Measurements from ENCODE around the gene KIF26B.

Gene KIF26B

GRCh38 chr1:245431706-245432105 is 276.9 kb downstream of the KIF26B start:
- no peak for DNase-seq (ENCODE audit: low spot score)

DNA sequence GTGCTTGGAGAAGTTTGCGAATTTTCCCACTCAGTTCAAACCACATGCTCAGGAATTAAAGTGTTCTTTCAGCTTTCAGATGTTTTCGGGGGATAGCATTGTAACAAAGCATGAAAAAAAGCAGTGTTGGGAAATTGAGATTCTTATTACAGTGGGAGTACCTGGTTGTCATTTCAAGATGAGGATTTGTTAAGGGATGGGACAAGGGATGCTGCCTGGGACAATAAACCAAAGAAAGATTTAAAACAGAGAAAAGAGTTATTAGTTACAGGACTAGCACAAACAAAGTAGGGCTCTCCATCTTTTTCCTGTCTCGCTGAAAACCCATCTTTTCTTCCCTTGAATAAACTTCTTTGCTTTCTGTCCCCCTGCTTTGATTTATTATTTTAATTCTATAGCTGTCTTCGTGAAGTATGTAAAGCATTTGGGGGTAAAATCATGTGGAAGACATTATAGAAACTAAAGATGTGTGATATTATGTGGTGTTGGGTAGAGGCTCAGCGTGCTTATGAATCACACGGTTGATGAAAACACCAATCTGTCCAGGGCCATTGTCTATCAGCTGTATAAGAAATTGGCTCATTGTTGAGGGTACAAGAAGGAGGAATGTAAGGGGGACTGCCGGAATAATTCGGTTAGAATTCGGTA is 277.6 kb downstream of the KIF26B start:
- DNase-seq (ENCODE audit: low spot score): no peak

GRCh38 chr1:245433561-245433960 is 278.8 kb downstream of the KIF26B start:
- DNase-seq (ENCODE audit: low spot score): no peak

- no peak for DNase-seq (ENCODE audit: low spot score)
These were observed 279.5 kb downstream of the KIF26B start for GRCh38 chr1:245434280-245434679.

GRCh38 chr1:245436407-245436806 is 281.6 kb downstream of the KIF26B start:
- no peak for DNase-seq (ENCODE audit: low spot score)

GRCh38 chr1:245437369-245438062 is 282.7 kb downstream of the KIF26B start:
- no peak for DNase-seq (ENCODE audit: low spot score)

DNA sequence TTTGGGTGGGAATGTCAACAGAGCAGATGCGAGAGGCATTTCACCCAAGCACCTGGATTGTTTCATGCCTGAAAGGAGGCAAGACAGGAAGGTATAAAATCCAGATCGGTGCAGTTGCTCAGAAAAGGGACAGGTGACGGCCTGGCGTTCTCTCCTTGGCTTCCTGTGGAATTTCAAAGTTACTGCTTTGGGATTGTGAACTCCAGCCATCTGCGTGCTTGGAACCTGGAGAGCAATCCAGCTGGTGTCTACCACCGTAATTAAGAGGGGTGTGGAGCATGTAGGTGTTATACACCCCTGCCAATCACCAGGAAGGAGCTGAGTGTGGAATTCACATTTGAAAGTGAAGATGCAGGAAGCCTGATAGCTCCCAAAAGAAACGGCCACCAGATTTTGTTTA is 286.1 kb downstream of the KIF26B start:
- no peak for DNase-seq (ENCODE audit: low spot score)

DNA sequence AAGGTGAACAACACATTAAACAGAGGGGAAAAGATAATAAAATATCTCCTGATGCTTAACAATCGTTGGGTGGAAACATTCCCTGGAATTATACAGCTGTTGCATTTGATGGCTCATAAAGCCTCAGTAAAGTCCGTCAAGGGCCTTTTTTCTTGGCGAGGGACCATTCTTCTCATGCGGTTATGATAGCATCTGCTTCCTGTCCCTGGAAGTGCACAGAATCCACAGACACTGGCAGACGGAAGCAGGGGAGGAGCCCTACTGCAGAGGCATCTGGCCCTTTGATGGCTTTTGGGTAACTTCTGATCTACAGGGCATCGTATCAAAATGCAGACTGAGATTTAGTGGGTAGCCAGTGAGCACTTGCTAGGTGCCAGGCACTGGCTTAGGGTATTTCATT is 286.9 kb downstream of the KIF26B start:
- DNase-seq (ENCODE audit: low spot score): peak; percentile 21

DNA sequence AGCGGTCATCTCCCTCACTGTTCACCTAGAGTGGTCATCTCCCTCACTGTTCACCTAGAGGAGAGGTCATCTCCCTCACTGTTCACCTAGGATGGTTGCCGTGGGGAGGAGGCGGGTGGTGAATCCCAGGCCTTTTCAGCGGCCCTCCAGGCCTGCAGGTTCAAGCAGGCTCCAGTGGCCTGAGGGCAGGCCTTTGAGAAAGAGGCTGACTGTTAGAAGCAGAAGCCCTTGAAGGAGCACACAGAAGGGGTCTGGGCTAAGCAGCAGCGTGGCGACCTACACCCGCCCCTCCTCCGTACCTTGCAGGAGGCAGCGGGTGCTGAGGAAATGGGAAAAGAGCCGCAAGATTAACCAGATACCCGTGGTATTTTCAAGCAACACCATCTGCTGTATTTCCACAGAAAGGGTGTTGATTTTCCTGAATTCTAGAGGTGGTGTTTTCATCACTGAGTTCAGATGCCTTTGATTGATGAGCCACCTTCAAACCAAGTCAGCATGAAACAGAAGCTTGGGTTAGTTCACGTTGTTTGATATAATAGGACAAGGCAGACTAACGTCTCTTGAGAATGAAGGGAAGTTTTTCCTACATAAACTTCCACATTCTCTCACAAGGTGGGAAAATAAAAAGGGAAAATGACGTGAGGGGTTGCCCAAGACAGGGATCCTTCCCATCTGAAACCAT is 289.5 kb downstream of the KIF26B start:
- DNase-seq (ENCODE audit: low spot score): no peak

- DNase-seq (ENCODE audit: low spot score): no peak
These were observed 290.2 kb downstream of the KIF26B start for GRCh38 chr1:245444945-245445344.

DNA sequence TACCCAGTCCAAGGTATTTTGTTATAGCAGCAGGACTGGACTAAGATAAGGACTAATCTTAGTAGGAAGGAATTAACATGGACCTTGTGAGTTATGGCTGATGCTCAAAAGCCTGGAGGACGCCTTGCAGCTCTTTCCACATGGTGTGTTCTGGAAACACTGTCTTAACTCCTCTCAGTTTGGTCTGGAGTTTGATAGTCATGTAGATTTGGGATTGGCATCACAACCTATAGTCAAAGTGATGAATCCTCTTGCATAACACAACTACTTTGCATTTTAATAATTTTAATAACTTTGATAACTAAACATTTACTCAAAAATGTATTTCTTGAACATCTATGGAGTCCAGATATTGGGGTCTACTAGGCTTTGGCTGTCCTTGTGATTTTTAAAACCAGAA is 293.7 kb downstream of the KIF26B start:
- DNase-seq (ENCODE audit: low spot score): no peak

DNA sequence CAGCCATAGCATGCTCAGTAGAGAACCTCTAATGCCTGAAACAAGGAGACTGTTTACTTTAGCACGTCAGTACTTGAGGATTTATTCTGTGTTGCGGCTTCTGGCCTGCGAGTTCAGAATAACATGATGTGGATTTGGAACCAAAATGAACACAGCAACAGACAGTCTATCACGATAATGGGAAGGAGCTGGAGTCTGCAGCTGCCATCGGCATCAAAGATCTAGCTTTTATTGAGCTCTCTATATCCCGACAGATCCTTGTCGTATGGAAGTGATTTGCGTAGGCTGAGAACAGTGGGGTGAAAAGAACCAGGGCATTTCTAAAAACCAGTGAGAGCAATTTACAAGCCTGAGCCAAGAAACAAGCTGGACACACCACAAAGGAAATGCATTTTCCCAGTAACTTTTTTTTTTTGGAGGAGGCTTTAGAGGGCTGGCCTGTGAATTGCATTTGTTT is 294.2 kb downstream of the KIF26B start:
- DNase-seq (ENCODE audit: low spot score): no peak

DNA sequence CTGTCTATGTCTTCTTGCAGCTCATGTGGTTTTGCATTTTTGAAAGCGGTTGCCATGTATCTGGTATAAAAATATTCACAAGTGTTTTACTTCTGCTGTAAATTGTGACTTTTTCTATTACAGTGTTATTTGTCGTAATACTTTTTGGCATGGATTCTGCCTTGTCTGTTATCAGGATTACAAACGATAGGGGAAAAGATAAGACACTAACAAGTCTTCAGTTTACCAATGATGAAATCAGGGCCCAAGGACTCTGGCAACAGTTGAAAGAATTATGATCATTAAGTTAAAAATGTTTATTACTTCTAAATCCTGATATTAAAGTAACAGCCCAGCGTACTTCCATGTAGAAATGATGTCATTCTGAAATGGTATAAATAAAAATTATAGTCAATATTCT is 298.8 kb downstream of the KIF26B start:
- no peak for DNase-seq (ENCODE audit: low spot score)

DNA sequence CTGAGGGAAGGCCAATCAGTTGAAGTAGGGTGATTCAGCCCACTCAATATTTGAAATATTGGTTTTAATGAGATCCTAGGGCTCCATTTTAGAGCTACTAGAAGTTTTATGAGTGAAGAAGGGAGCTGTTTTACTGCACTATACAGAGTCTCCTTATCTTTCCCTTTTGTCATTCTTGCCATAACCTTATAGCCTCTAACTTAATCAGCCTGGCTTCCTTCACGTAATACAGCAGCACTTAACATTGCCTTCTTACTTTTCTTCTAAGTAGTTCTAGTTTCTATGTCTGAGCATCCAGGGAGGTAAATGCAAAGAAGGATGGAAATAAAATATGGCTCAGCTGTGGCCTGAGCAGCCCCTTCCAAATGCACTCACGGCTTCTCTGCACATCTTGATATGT is 299.3 kb downstream of the KIF26B start:
- no peak for DNase-seq (ENCODE audit: low spot score)

DNA sequence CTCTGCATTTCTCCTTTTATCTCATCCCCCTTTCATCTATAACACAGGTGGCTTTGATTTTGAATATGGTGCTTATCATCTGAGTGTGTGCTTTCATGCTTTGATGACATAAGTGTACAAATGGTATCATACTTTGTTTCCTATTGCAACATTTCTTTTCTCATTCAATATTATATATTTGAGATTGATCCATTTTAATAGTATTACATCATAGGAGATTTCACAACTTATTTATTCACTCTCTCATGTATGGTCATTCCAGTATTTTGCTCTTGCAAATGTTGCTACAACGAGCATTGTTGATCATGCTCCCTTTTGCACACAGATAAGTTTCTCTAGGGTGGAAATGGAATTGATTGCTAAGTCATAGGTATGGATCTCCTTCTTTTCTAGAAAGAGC is 302.8 kb downstream of the KIF26B start:
- DNase-seq (ENCODE audit: low spot score): no peak

DNA sequence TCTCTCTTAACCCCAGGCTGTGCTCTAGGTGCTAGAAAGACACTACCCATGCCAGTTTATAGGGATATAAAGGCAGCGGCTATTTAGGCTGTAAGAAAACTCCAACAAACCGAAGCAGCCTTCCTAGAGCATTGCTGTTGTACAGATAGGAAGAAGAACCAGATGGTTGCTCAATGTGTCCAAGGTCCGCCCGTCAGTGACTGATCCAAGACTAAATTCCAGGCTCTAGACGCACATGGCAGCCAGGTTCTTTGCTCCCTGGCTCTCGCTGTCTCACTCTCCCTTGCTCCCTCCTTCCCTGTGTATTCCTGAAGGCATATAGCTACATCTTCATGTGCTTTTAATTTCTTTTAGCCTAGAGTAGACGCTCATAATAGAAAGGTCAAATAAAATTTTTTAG is 303.4 kb downstream of the KIF26B start:
- no peak for DNase-seq (ENCODE audit: low spot score)

DNA sequence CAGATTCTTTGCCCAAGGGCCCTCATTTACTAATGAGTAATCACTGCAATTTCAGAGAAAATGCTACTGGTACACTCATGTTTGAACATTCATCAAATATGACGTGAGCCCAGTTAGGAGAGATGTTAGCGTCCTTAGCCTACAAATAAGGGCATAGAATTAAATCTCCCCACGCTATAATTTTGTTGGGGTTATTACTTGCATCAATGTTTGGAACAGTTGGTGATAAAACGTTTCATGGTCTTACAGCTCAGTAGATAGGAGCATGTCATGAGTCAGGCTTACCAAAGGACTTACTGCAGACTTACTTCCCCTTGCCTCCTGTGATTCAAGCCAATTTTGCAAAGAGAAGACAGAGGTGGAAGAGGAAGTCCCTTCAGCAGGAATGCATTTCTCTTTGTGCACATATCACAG is 304.0 kb downstream of the KIF26B start:
- DNase-seq (ENCODE audit: low spot score): peak; percentile 77

- no peak for DNase-seq (ENCODE audit: low spot score)
These were observed 304.8 kb downstream of the KIF26B start for GRCh38 chr1:245459621-245460020.

DNA sequence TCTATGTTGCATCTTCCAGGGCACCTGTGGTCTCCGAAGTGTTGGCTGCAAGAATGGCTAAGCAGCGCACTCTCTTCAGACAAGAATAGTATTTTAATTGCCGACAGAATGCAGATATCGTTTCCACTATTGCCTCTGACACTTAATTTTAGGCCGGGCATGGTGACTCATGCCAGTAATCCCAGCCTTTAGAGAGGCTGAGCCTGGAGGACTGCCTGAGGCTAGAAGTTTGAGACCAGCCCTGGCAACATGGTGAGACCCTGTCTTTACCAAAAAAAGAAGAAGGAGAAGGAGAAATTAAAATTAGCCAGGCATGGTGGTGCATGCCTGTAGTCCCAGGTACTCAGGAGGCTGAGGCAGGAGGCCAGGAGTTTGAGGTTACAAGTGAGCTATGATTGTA is 306.9 kb downstream of the KIF26B start:
- no peak for DNase-seq (ENCODE audit: low spot score)

DNA sequence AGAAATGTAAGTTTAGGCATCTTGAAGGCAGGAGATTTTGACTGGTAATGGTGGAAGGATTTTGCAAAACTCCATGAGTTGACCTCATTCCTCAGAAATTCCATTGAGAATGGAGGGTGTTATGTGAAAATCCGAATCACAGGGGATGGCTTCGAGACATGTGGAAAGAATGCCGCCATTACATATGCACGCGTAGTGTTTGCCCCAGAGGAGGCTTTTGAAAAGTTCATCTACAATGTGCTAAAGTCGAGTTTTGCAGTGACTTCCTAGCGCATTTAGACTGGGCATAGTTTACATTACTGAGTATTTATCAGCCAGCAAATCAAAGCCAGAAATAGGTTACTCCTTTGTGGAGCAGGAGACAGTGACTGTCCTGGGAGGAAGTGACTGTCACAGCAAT is 307.4 kb downstream of the KIF26B start:
- DNase-seq (ENCODE audit: low spot score): no peak

DNA sequence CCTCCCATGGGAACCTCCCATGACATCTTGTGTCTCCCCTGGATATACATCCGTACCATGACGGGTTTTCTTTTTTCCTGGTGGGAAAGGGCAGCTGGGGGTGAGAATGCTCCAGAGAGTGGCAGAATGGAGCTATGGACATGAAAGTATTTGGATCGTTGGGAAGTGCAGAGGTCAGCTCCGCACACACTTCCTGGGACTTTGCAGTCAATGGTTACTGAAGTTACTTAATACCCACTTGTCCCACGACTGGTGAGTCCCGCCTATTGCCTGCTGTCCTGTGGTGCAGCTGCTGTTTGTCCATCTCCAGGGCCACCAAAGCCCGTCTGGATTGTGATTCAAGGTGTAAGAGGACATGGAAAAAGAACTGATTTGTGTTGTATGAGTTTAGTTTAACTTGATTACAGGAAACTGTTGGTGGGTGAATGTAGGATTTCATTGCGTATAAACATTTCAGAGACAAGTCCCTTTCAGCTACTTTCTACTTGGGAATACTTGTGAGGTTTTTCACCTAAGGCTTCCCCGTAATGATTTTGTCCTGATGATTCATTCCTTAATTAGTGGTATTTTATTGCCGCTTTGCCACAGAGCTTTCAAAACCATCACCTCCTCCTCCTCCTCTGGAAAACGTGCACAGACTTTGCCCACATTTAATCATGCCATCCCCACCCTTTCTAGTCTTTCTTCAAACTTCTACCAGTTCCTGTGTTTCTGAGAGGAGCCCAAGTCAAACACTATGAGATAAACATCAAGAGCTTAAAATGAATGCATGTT is 308.8 kb downstream of the KIF26B start:
- no peak for DNase-seq (ENCODE audit: low spot score)

GRCh38 chr1:245464290-245464689 is 309.5 kb downstream of the KIF26B start:
- DNase-seq (ENCODE audit: low spot score): no peak

DNA sequence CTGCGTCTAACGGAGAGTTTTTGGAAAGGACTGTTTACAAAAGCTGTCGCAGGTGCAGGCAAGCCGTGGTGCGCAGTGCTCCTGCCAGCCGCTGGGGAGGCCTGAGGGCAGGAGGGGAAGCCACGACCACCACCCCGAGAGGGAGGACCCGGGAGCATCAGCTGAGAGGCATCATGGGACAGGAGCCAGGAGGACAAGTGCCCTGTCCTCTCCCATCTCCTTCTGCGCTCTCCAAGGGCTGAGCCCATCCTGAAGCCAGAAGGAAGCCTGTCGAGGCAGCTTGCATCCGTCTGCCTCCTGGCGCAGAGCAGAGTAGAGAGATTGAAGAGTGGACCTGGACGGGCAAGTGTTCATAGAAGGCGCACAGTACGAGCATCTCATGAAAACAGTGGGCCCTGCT is 310.9 kb downstream of the KIF26B start:
- no peak for DNase-seq (ENCODE audit: low spot score)

All from Ammon's horn (tissue), 1 donor.